ENCODE results near the gene SPN.
A peak's percentile ranks its signal among the peaks of the same experiment; 100 is the strongest.

Gene SPN

DNA sequence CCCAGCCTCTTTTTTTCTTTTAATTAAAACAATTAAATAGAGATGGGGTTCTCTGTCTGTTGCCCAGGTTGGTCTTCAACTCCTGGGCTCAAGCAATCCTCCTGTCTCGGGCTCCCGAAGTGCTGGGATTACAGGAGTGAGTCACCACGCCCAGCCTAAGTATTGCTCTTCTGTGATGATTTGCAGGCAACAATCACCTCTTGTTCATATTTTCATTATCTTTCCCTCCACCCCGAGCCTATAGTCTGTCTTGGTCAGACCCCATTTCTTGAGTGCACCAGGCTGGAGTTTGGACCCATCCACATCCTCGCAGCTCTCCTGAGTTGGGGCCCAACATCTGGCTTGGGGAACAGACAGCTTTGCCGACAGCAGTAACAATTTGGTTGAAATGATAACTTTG, 4.3 kb upstream of the SPN start:
- Histone ChIP-seq H2BK120ac (ENCODE audit: insufficient read depth, low read length, poor library complexity) (no peak overlapping the region), H4K8ac (ENCODE audit: low read depth, low read length) (no peak overlapping the region), H4K12ac (ENCODE audit: low read depth, low read length) (no peak overlapping the region), H2BK5ac (ENCODE audit: low read depth, low read length, poor library complexity) (no peak overlapping the region), H2BK12ac (ENCODE audit: low read length) (no peak overlapping the region), H3K27ac (ENCODE audit: low read depth, low read length) (no peak overlapping the region), H3K9me3 (ENCODE audit: insufficient read depth, low read depth, low read length) (no peaks in the 10 kb centered on the region), H3K4me2 (ENCODE audit: low read length) (no peak overlapping the region), H3K36me3 (ENCODE audit: control insufficient read depth in 1 of 2, insufficient read depth in 2 of 2, low read length in 2 of 2) (no peaks in the 10 kb centered on the region), H2AK5ac (ENCODE audit: low read length) (no peak overlapping the region), H3K23ac (ENCODE audit: low read length) (no peak overlapping the region), H3K9ac (ENCODE audit: low read length) (no peak overlapping the region), H2AFZ (ENCODE audit: insufficient read depth, low read length, poor library complexity) (no peak overlapping the region), H3K14ac (ENCODE audit: low read length) (no peak overlapping the region), H3K4me1 (ENCODE audit: control insufficient read depth in 1 of 2, insufficient read depth in 2 of 2, low read length in 2 of 2) (peaks cover 7 to 10% of the 10 kb centered on the region in 2 experiments), H4K91ac (ENCODE audit: low read depth, low read length) (no peak overlapping the region), H3K27me3 (ENCODE audit: insufficient read depth, low read length) (no peaks in the 10 kb centered on the region), H3K79me1 (ENCODE audit: low read length) (peaks cover 2% of the 10 kb centered on the region), H3K4me3 (ENCODE audit: low read depth, low read length) (no peak overlapping the region), H3K18ac (ENCODE audit: low read length) (no peak overlapping the region), H3K4ac (ENCODE audit: low read depth, low read length) (no peak overlapping the region), H3K79me2 (ENCODE audit: control insufficient read depth, insufficient read depth, low read length, poor library complexity) (no peaks in the 10 kb centered on the region)
- DNase-seq = no peak
- no CpG with 5 or more reads among the region's 6 CpGs for WGBS (ENCODE audit: extremely low coverage, insufficient coverage, insufficient read length)

GRCh38 chr16:29662000-29662728, 883 bp upstream of the SPN start:
- Histone ChIP-seq H3K18ac (ENCODE audit: low read length) (no peak overlapping the region), H3K14ac (ENCODE audit: low read length) (no peak overlapping the region), H3K9ac (ENCODE audit: low read length) (no peak overlapping the region), H2AFZ (ENCODE audit: insufficient read depth, low read length, poor library complexity) (no peak overlapping the region), H3K79me2 (ENCODE audit: control insufficient read depth, insufficient read depth, low read length, poor library complexity) (no peaks in the 10 kb centered on the region), H4K91ac (ENCODE audit: low read depth, low read length) (no peak overlapping the region), H3K23ac (ENCODE audit: low read length) (no peak overlapping the region), H3K9me3 (ENCODE audit: insufficient read depth, low read depth, low read length) (no peaks in the 10 kb centered on the region), H2AK5ac (ENCODE audit: low read length) (no peak overlapping the region), H2BK120ac (ENCODE audit: insufficient read depth, low read length, poor library complexity) (no peak overlapping the region), H3K4me3 (ENCODE audit: low read depth, low read length) (no peak overlapping the region), H3K4ac (ENCODE audit: low read depth, low read length) (no peak overlapping the region), H4K8ac (ENCODE audit: low read depth, low read length) (no peak overlapping the region), H3K79me1 (ENCODE audit: low read length) (peaks cover 16% of the 10 kb centered on the region), H3K27ac (ENCODE audit: low read depth, low read length) (no peak overlapping the region), H2BK12ac (ENCODE audit: low read length) (no peak overlapping the region), H3K27me3 (ENCODE audit: insufficient read depth, low read length) (no peaks in the 10 kb centered on the region), H3K4me2 (ENCODE audit: low read length) (no peak overlapping the region), H3K36me3 (ENCODE audit: control insufficient read depth in 1 of 2, insufficient read depth in 2 of 2, low read length in 2 of 2) (no peaks in the 10 kb centered on the region), H2BK5ac (ENCODE audit: low read depth, low read length, poor library complexity) (no peak overlapping the region), H3K4me1 (ENCODE audit: control insufficient read depth in 1 of 2, insufficient read depth in 2 of 2, low read length in 2 of 2) (peaks cover 12 to 15% of the 10 kb centered on the region in 2 experiments), H4K12ac (ENCODE audit: low read depth, low read length) (no peak overlapping the region)
- WGBS (ENCODE audit: extremely low coverage, insufficient coverage, insufficient read length) = no CpG with 5 or more reads among the region's 17 CpGs
- DNase-seq = no peak

DNA sequence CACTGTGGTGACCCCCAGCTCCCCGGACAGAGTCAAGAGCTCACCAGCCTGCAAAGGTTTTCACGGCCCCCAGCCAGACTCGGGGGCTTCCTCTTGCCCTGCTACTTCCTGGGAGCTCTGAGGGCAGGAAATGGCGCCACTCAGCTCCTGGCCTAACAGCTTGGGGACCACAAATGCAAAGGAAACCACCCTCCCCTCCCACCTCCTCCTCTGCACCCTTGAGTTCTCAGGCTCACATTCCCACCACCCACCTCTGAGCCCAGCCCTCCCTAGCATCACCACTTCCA, 375 bp upstream of the SPN start:
- no peak overlapping the region for H3K4me2 ChIP-seq (ENCODE audit: low read length)
- H3K27me3 ChIP-seq (ENCODE audit: insufficient read depth, low read length) = no peaks in the 10 kb centered on the region
- H4K91ac ChIP-seq (ENCODE audit: low read depth, low read length) = no peak overlapping the region
- no peak overlapping the region for H3K14ac ChIP-seq (ENCODE audit: low read length)
- no peak for DNase-seq
- no peak overlapping the region for H2BK5ac ChIP-seq (ENCODE audit: low read depth, low read length, poor library complexity)
- H3K9me3 ChIP-seq (ENCODE audit: insufficient read depth, low read depth, low read length) = no peaks in the 10 kb centered on the region
- H2AFZ ChIP-seq (ENCODE audit: insufficient read depth, low read length, poor library complexity) = no peak overlapping the region
- peak overlapping the region; percentile 35 for H2AK5ac ChIP-seq (ENCODE audit: low read length)
- no peak overlapping the region for H3K4ac ChIP-seq (ENCODE audit: low read depth, low read length)
- H4K12ac ChIP-seq (ENCODE audit: low read depth, low read length) = no peak overlapping the region
- no peak overlapping the region for H3K9ac ChIP-seq (ENCODE audit: low read length)
- peaks cover 12 to 15% of the 10 kb centered on the region in 2 experiments for H3K4me1 ChIP-seq (ENCODE audit: control insufficient read depth in 1 of 2, insufficient read depth in 2 of 2, low read length in 2 of 2)
- H3K23ac ChIP-seq (ENCODE audit: low read length) = no peak overlapping the region
- no peak overlapping the region for H2BK120ac ChIP-seq (ENCODE audit: insufficient read depth, low read length, poor library complexity)
- H3K18ac ChIP-seq (ENCODE audit: low read length) = no peak overlapping the region
- H2BK12ac ChIP-seq (ENCODE audit: low read length) = no peak overlapping the region
- peaks cover 16% of the 10 kb centered on the region for H3K79me1 ChIP-seq (ENCODE audit: low read length)
- no CpG with 5 or more reads among the region's 4 CpGs for WGBS (ENCODE audit: extremely low coverage, insufficient coverage, insufficient read length)
- H3K79me2 ChIP-seq (ENCODE audit: control insufficient read depth, insufficient read depth, low read length, poor library complexity) = no peaks in the 10 kb centered on the region
- no peak overlapping the region for H3K27ac ChIP-seq (ENCODE audit: low read depth, low read length)
- no peaks in the 10 kb centered on the region for H3K36me3 ChIP-seq (ENCODE audit: control insufficient read depth in 1 of 2, insufficient read depth in 2 of 2, low read length in 2 of 2)
- no peak overlapping the region for H4K8ac ChIP-seq (ENCODE audit: low read depth, low read length)
- no peak overlapping the region for H3K4me3 ChIP-seq (ENCODE audit: low read depth, low read length)

DNA sequence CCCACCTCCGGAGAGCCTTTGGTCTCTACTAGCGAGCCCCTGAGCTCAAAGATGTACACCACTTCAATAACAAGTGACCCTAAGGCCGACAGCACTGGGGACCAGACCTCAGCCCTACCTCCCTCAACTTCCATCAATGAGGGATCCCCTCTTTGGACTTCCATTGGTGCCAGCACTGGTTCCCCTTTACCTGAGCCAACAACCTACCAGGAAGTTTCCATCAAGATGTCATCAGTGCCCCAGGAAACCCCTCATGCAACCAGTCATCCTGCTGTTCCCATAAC, 702 bp downstream of the SPN start:
- Histone ChIP-seq H2BK12ac (ENCODE audit: low read length) (no peak overlapping the region), H3K14ac (ENCODE audit: low read length) (no peak overlapping the region), H2BK120ac (ENCODE audit: insufficient read depth, low read length, poor library complexity) (no peak overlapping the region), H3K27ac (ENCODE audit: low read depth, low read length) (no peak overlapping the region), H3K23ac (ENCODE audit: low read length) (no peak overlapping the region), H4K91ac (ENCODE audit: low read depth, low read length) (no peak overlapping the region), H3K18ac (ENCODE audit: low read length) (no peak overlapping the region), H3K79me1 (ENCODE audit: low read length) (peaks cover 16% of the 10 kb centered on the region), H2AK5ac (ENCODE audit: low read length) (no peak overlapping the region), H2AFZ (ENCODE audit: insufficient read depth, low read length, poor library complexity) (no peak overlapping the region), H2BK5ac (ENCODE audit: low read depth, low read length, poor library complexity) (no peak overlapping the region), H3K27me3 (ENCODE audit: insufficient read depth, low read length) (no peaks in the 10 kb centered on the region), H3K4me3 (ENCODE audit: low read depth, low read length) (no peak overlapping the region), H3K4me2 (ENCODE audit: low read length) (no peak overlapping the region), H3K4me1 (ENCODE audit: control insufficient read depth in 1 of 2, insufficient read depth in 2 of 2, low read length in 2 of 2) (peaks cover 12 to 17% of the 10 kb centered on the region in 2 experiments), H3K9ac (ENCODE audit: low read length) (no peak overlapping the region), H3K9me3 (ENCODE audit: insufficient read depth, low read depth, low read length) (no peaks in the 10 kb centered on the region), H3K36me3 (ENCODE audit: control insufficient read depth in 1 of 2, insufficient read depth in 2 of 2, low read length in 2 of 2) (no peaks in the 10 kb centered on the region), H3K4ac (ENCODE audit: low read depth, low read length) (no peak overlapping the region), H4K8ac (ENCODE audit: low read depth, low read length) (no peak overlapping the region), H4K12ac (ENCODE audit: low read depth, low read length) (no peak overlapping the region), H3K79me2 (ENCODE audit: control insufficient read depth, insufficient read depth, low read length, poor library complexity) (no peaks in the 10 kb centered on the region)
- no CpG with 5 or more reads among the region's 3 CpGs for WGBS (ENCODE audit: extremely low coverage, insufficient coverage, insufficient read length)
- no peak for DNase-seq

Data from trophoblast cell (in vitro differentiated cells and primary cell).